K562 treated with DMSO at 1 percent for 4 hours (cell line): ENCODE data around the gene CD300LB. TPM values are rescaled to one million over a fixed set of nuclear protein-coding genes. Genes with fewer than 3 reads are reported as not detected.

Experiments
- total RNA-seq: library from RNA; unstranded; fragments of 300-600 nt; gene quantifications from 2 replicates; pipeline ENCODE4 v1.2.3, GENCODE V29; 2022; ENCODE audit not compliant: insufficient read depth

CD300LB gene
- total RNA-seq = not detected in 2 replicates

GRCh38 chr17:74531231-74531761 is at the start of gene CD300LB:
TSS of gene CD300LB (minus strand) at chr17:74531475. CDS start at chr17:74531350, 125 bp downstream.

DNA sequence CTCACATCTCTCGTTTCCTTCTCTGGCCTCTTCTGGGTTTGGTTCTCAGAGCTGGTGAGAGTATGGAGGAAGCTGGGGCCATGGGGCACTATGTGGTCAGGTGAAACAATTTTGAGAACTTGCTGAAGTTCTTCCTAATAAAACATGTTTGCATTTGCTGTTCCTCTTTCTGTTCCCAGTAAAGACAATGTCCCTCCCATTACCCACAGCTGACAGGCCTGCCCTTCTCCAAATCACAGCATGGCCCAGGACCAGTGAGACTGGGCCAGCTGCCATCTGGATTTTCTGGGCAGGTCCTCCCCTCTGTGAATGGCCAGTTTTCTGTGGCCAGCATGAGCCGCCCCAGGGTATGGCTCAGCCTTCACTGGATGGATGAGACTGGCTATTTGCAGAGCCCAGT is 36.1 kb upstream of the CD300LB start, which contains the start of gene CD300H:
CD300H (minus strand) TSS at position 113 of the 400 bp plus-strand sequence.

GRCh38 chr17:74545843-74546230 is 14.6 kb upstream of the CD300LB start, which contains the start of gene CD300C:
TSS of gene CD300C (minus strand) at chr17:74546115. CDS start at chr17:74545782, 333 bp downstream.

Other genes starting within 250 kb of the CD300LB start
- not detected in 2 replicates for gene KIF19, start 205.2 kb downstream of the CD300LB start, total RNA-seq
- gene BTBD17, start 169.6 kb downstream of the CD300LB start, total RNA-seq = not detected in 2 replicates
- not detected in 2 replicates for gene GPR142, start 164.0 kb downstream of the CD300LB start, total RNA-seq
- 6.6 and 15.4 TPM in 2 replicates for gene GPRC5C, start 99.4 kb downstream of the CD300LB start, total RNA-seq
- gene CD300A, start 64.8 kb downstream of the CD300LB start, total RNA-seq = 1.5 and 3.1 TPM in 2 replicates
- not detected in 2 replicates for gene CD300C, start 14.6 kb upstream of the CD300LB start, total RNA-seq
- not detected in 2 replicates for gene CD300H, start 36.0 kb upstream of the CD300LB start, total RNA-seq
- not detected in 2 replicates for gene CD300LD, start 60.8 kb upstream of the CD300LB start, total RNA-seq
- not detected in 2 replicates for gene CD300E, start 92.3 kb upstream of the CD300LB start, total RNA-seq
- not detected in 2 replicates for gene CD300LF, start 181.4 kb upstream of the CD300LB start, total RNA-seq
- not detected in 2 replicates for gene RAB37, start 205.8 kb upstream of the CD300LB start, total RNA-seq
- gene NHERF1, start 217.2 kb upstream of the CD300LB start, total RNA-seq = 72.2 and 83.0 TPM in 2 replicates
- gene NAT9, start 244.9 kb upstream of the CD300LB start, total RNA-seq = 22.0 and 26.5 TPM in 2 replicates